ENCODE results near the gene TWIST2.

GRCh38 chr2:238941262-238941792 is 93.4 kb downstream of the TWIST2 start:
- TF ChIP-seq CTCF (conservative IDR thresholded peaks at IDR 0.05; ENCODE audit: low read length) (no peak), EZH2phosphoT487 (IDR thresholded peaks at IDR 0.05; ENCODE audit: borderline replicate concordance) (no peak)

Data from Loucy (cell line).